Suprapubic skin (tissue), 4 donors: ENCODE results near the gene CCDC197.

Source experiments
- POLR2A ChIP-seq, 2 donors: fragments of 450-650 bp; IDR thresholded peaks; one replicate each; pipeline ENCODE4 v1.6.1; 2017; ENCODE audit warnings: antibody characterized with exemption in 2 of 2, mild to moderate bottlenecking in 2 of 2, moderate library complexity in 2 of 2
- POLR2AphosphoS5 ChIP-seq, 3 donors: sonication (generic); formaldehyde crosslinking; IDR thresholded peaks; one replicate each; pipeline ENCODE4 v1.6.1; 2017; ENCODE audit warnings: antibody characterized with exemption in 3 of 3
- TF ChIP-seq, protein P1 (sequence below), 2 donors: fragments of 200-600 bp in 1 of 2; fragments of 450-650 bp in 1 of 2; sonication (generic) in 1 of 2; IDR thresholded peaks; one replicate each; pipeline ENCODE4 v1.5.1; 2016 to 2019; ENCODE audit warnings: antibody characterized with exemption in 2 of 2, mild to moderate bottlenecking in 1 of 2, moderate library complexity in 1 of 2

DNA sequence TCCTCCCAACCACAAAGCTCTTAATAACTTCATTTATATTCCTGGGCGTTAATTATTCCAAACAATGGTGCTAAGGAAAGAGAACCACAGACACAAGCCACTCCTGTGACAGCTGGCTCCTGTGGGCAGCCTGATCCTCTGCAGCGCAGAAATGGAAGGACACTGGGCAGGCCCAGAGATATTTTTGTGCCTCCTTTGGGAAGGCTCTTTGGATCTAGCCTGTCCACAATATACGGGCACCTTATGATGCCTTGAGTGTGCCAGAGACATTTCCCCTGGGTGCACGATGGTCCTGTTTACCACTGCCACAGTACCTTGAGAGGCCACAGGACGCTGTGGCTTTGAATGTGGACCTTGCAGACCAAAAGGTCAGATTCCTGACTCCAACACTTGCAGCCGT is 22.8 kb upstream of the CCDC197 start:
- no peak for TF ChIP-seq POLR2A (IDR thresholded peaks at IDR 0.05)
- TF ChIP-seq, protein P1, sequence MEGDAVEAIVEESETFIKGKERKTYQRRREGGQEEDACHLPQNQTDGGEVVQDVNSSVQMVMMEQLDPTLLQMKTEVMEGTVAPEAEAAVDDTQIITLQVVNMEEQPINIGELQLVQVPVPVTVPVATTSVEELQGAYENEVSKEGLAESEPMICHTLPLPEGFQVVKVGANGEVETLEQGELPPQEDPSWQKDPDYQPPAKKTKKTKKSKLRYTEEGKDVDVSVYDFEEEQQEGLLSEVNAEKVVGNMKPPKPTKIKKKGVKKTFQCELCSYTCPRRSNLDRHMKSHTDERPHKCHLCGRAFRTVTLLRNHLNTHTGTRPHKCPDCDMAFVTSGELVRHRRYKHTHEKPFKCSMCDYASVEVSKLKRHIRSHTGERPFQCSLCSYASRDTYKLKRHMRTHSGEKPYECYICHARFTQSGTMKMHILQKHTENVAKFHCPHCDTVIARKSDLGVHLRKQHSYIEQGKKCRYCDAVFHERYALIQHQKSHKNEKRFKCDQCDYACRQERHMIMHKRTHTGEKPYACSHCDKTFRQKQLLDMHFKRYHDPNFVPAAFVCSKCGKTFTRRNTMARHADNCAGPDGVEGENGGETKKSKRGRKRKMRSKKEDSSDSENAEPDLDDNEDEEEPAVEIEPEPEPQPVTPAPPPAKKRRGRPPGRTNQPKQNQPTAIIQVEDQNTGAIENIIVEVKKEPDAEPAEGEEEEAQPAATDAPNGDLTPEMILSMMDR (IDR thresholded peaks at IDR 0.05) = no peak
- no peak for TF ChIP-seq POLR2AphosphoS5 (IDR thresholded peaks at IDR 0.05)
